Endothelial cell of umbilical vein (primary cell): Measurements from ENCODE around the gene MAP4K4.
"Not testable (repeated sequence)": the region's sequence is repeated elsewhere in the genome, so short reads cannot be mapped to it uniquely, and the experiment has no call there.

Source experiments
- JUN ChIP-seq: IDR thresholded peaks from 2 replicates; pipeline ENCODE4 v1.6.1; 2011; ENCODE audit warnings: borderline replicate concordance, low read depth; ENCODE audit not compliant: insufficient read length, insufficient read depth
- POLR2A ChIP-seq: IDR thresholded peaks from 2 replicates; pipeline ENCODE4 v1.6.1; 2012; ENCODE audit warnings: low read depth, mild to moderate bottlenecking, control low read depth, low read length
- TF ChIP-seq, protein P1 (sequence below): IDR thresholded peaks from 2 replicates; pipeline ENCODE4 v1.6.1; 2011; ENCODE audit not compliant: insufficient read depth, insufficient read length
- TF ChIP-seq, protein P2 (sequence below), 2 donors: IDR thresholded peaks; 1 replicate in 1 of 2; 2 replicates in 1 of 2; pipeline ENCODE4 v1.5.1; 2011; ENCODE audit warnings: low read length in 2 of 2, mild to moderate bottlenecking in 2 of 2, moderate library complexity in 2 of 2, control low read depth in 1 of 2, inconsistent platforms in 1 of 2, low read depth in 1 of 2; ENCODE audit not compliant: insufficient read depth in 1 of 2; ENCODE audit errors: extremely low read depth in 1 of 2

DNA sequence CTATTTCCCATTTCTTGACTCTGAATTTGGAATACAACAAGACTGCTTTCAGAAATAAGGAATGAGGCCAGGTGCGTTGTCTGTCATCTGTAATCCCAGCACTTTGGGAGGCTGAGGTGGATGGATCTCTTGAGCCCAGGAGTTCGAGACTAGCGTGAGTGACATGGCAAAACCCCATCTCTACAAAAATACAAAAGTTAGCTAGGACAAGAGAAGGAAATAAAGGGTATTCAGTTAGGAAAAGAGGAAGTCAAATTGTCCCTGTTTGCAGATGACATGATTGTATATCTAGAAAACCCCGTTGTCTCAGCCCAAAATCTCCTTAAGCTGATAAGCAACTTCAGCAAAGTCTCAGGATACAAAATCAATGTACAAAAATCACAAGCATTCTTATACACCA lies 51.0 kb downstream of the MAP4K4 start:
- TF ChIP-seq, protein P1, sequence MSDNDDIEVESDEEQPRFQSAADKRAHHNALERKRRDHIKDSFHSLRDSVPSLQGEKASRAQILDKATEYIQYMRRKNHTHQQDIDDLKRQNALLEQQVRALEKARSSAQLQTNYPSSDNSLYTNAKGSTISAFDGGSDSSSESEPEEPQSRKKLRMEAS = not testable (repeated sequence)
- TF ChIP-seq, protein P2, sequence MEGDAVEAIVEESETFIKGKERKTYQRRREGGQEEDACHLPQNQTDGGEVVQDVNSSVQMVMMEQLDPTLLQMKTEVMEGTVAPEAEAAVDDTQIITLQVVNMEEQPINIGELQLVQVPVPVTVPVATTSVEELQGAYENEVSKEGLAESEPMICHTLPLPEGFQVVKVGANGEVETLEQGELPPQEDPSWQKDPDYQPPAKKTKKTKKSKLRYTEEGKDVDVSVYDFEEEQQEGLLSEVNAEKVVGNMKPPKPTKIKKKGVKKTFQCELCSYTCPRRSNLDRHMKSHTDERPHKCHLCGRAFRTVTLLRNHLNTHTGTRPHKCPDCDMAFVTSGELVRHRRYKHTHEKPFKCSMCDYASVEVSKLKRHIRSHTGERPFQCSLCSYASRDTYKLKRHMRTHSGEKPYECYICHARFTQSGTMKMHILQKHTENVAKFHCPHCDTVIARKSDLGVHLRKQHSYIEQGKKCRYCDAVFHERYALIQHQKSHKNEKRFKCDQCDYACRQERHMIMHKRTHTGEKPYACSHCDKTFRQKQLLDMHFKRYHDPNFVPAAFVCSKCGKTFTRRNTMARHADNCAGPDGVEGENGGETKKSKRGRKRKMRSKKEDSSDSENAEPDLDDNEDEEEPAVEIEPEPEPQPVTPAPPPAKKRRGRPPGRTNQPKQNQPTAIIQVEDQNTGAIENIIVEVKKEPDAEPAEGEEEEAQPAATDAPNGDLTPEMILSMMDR (IDR thresholded peaks at IDR 0.05; ENCODE audit: extremely low read depth in 1 of 2, insufficient read depth in 1 of 2, low read depth in 1 of 2, low read length in 2 of 2) = not testable (repeated sequence)
- not testable (repeated sequence) for TF ChIP-seq JUN, POLR2A
